Astrocyte (in vitro differentiated cells and primary cell): ENCODE data around the gene TTF1. TPM values are rescaled to one million over a fixed set of nuclear protein-coding genes. Genes with fewer than 3 reads are reported as not detected.

Experiments used
- DNase-seq: peaks from one replicate; pipeline ENCODE4 v3.0.0-alpha.2; 2010; ENCODE audit warnings: low read depth
- FAIRE-seq: peaks from 2 replicates; lab custom pipeline; 2011; peaks lifted over from hg19 to GRCh38; lab: Jason Lieb, UNC
- H2AFZ ChIP-seq: 2 replicates; pipeline ENCODE4 v1.6.0; 2012; ENCODE audit warnings: low read depth, low read length, inconsistent platforms
- H3K27ac ChIP-seq: 2 replicates; pipeline ENCODE4 v1.5.1; 2011; ENCODE audit warnings: low read depth, low read length, inconsistent platforms
- H3K27me3 ChIP-seq: 2 replicates; pipeline ENCODE4 v1.6.0; 2011; ENCODE audit warnings: low read length, inconsistent platforms; ENCODE audit not compliant: insufficient read depth
- H3K36me3 ChIP-seq: 2 replicates; pipeline ENCODE4 v1.5.1; 2011; ENCODE audit warnings: low read length, inconsistent platforms; ENCODE audit not compliant: insufficient read depth
- H3K4me1 ChIP-seq: 2 replicates; pipeline ENCODE4 v1.5.1; 2011; ENCODE audit warnings: low read length, inconsistent platforms; ENCODE audit not compliant: insufficient read depth
- H3K4me2 ChIP-seq: 2 replicates; pipeline ENCODE4 v1.6.0; 2012; ENCODE audit warnings: low read length, inconsistent platforms
- H3K4me3 ChIP-seq: 2 replicates; pipeline ENCODE4 v1.5.1; 2011; ENCODE audit warnings: low read depth, mild to moderate bottlenecking, low read length, inconsistent platforms; ENCODE audit not compliant: insufficient read depth
- H3K79me2 ChIP-seq: 2 replicates; pipeline ENCODE4 v1.6.0; 2012; ENCODE audit warnings: mild to moderate bottlenecking, low read length, inconsistent platforms; ENCODE audit not compliant: insufficient read depth
- H3K9ac ChIP-seq: 2 replicates; pipeline ENCODE4 v1.6.0; 2012; ENCODE audit warnings: mild to moderate bottlenecking, low read length, inconsistent platforms
- H3K9me3 ChIP-seq: 2 replicates; pipeline ENCODE4 v1.5.1; 2012; ENCODE audit warnings: low read depth, mild to moderate bottlenecking, low read length, inconsistent platforms; ENCODE audit not compliant: insufficient read depth
- H4K20me1 ChIP-seq: 2 replicates; pipeline ENCODE4 v1.6.0; 2012; ENCODE audit warnings: low read length, inconsistent platforms; ENCODE audit not compliant: insufficient read depth
- H3K27ac Mint-ChIP-seq: one replicate; pipeline ENCODE4 v1.8.0; 2021; ENCODE audit warnings: mild to moderate bottlenecking, mixed read lengths; ENCODE audit not compliant: unreplicated experiment
- H3K27me3 Mint-ChIP-seq: one replicate; pipeline ENCODE4 v1.8.0; 2021; ENCODE audit warnings: low read depth, mixed read lengths; ENCODE audit not compliant: unreplicated experiment
- H3K36me3 Mint-ChIP-seq: one replicate; pipeline ENCODE4 v1.8.0; 2021; ENCODE audit warnings: low read depth, mixed read lengths; ENCODE audit not compliant: unreplicated experiment
- H3K4me1 Mint-ChIP-seq: one replicate; pipeline ENCODE4 v1.8.0; 2021; ENCODE audit warnings: low read depth, mixed read lengths; ENCODE audit not compliant: unreplicated experiment
- H3K4me3 Mint-ChIP-seq: one replicate; pipeline ENCODE4 v1.8.0; 2021; ENCODE audit warnings: mild to moderate bottlenecking, moderate library complexity, mixed read lengths; ENCODE audit not compliant: unreplicated experiment
- H3K9me3 Mint-ChIP-seq: one replicate; pipeline ENCODE4 v1.8.0; 2021; ENCODE audit warnings: mild to moderate bottlenecking, mixed read lengths; ENCODE audit not compliant: unreplicated experiment
- EZH2 ChIP-seq: IDR thresholded peaks from 2 replicates; pipeline ENCODE4 v1.6.1; 2012; ENCODE audit warnings: mild to moderate bottlenecking, low read length, inconsistent platforms; ENCODE audit not compliant: insufficient read depth
- total RNA-seq: library from RNA; stranded (reverse); gene quantifications from 2 replicates; pipeline ENCODE4 v1.2.1, GENCODE V29; 2021
- TF ChIP-seq, protein P1 (sequence below): IDR thresholded peaks from 2 replicates; pipeline ENCODE4 v1.5.1; 2011; ENCODE audit warnings: low read depth, mild to moderate bottlenecking, inconsistent platforms, low read length, moderate library complexity; ENCODE audit not compliant: insufficient read depth

The TTF1 gene
- total RNA-seq, 1 donor from 2014 or later: 13.2 TPM

DNA sequence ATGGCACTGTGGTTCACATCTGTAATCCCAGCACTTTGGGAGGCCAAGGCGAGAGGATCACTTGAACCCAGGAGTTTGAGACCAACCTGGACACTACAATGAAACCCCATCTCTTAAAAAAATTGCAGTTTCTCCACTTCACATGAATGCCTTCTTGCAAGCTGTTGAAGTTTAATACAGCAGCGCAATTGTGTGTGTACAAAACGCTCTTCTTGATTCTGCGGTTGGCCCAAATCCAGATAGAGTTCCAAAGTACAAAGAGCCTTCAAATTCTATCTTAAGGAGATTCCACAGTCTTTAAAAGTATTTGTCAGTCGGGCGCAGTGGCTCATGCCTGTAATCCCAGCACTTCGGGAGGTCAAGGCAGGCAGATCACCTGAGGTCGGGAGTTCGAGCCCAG is 42.6 kb downstream of the TTF1 start:
- H2AFZ ChIP-seq: no peak overlapping the region
- H3K27me3 Mint-ChIP-seq: no peaks in the 10 kb centered on the region
- H3K27ac Mint-ChIP-seq: no peak overlapping the region
- TF ChIP-seq, protein P1, sequence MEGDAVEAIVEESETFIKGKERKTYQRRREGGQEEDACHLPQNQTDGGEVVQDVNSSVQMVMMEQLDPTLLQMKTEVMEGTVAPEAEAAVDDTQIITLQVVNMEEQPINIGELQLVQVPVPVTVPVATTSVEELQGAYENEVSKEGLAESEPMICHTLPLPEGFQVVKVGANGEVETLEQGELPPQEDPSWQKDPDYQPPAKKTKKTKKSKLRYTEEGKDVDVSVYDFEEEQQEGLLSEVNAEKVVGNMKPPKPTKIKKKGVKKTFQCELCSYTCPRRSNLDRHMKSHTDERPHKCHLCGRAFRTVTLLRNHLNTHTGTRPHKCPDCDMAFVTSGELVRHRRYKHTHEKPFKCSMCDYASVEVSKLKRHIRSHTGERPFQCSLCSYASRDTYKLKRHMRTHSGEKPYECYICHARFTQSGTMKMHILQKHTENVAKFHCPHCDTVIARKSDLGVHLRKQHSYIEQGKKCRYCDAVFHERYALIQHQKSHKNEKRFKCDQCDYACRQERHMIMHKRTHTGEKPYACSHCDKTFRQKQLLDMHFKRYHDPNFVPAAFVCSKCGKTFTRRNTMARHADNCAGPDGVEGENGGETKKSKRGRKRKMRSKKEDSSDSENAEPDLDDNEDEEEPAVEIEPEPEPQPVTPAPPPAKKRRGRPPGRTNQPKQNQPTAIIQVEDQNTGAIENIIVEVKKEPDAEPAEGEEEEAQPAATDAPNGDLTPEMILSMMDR: no peak
- TF ChIP-seq EZH2: no peak
- no peaks in the 10 kb centered on the region for H3K4me1 Mint-ChIP-seq
- H3K4me1 ChIP-seq: no peaks in the 10 kb centered on the region
- H3K79me2 ChIP-seq: no peaks in the 10 kb centered on the region
- H3K9ac ChIP-seq: no peak overlapping the region
- no peak overlapping the region for H3K4me3 ChIP-seq
- no peak for DNase-seq
- H3K9me3 Mint-ChIP-seq: no peaks in the 10 kb centered on the region
- H3K27me3 ChIP-seq: no peaks in the 10 kb centered on the region
- no peaks in the 10 kb centered on the region for H3K9me3 ChIP-seq
- FAIRE-seq: no peak
- no peak overlapping the region for H3K4me2 ChIP-seq
- no peak overlapping the region for H3K27ac ChIP-seq
- H3K4me3 Mint-ChIP-seq: no peak overlapping the region
- no peaks in the 10 kb centered on the region for H3K36me3 ChIP-seq
- no peaks in the 10 kb centered on the region for H4K20me1 ChIP-seq
- no peaks in the 10 kb centered on the region for H3K36me3 Mint-ChIP-seq

DNA sequence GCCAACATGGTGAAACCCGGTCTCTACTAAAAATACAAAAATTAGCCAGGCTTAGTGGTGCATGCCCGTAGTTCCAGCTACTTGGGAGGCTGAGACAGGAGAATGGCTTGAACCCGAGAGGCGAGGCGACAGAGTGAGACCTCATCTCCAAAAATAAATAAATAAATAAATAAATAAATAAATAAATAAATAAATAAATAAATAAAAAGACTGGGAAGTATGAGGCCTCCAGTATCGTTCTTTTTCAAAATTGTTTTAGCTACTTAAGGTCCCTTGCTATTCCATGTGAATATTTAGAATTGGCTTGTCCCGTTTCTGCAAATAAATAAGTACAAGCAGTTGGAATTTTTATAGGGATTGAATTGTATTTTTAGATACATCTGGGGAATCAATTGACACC is 48.9 kb downstream of the TTF1 start:
- no peak overlapping the region for H2AFZ ChIP-seq
- no peak overlapping the region for H3K9ac ChIP-seq
- Mint-ChIP-seq H3K36me3 (peaks cover 4% of the 10 kb centered on the region), H3K9me3 (no peaks in the 10 kb centered on the region), H3K27me3 (no peaks in the 10 kb centered on the region), H3K4me1 (peaks cover 8% of the 10 kb centered on the region), H3K4me3 (no peak overlapping the region), H3K27ac (no peak overlapping the region)
- FAIRE-seq (no peak), DNase-seq (no peak)
- H3K4me2 ChIP-seq: no peak overlapping the region
- peaks cover 12% of the 10 kb centered on the region for H3K4me1 ChIP-seq
- H3K27ac ChIP-seq: no peak overlapping the region
- no peaks in the 10 kb centered on the region for H3K9me3 ChIP-seq
- peaks cover 13% of the 10 kb centered on the region for H4K20me1 ChIP-seq
- H3K27me3 ChIP-seq: no peaks in the 10 kb centered on the region
- H3K79me2 ChIP-seq: peaks cover 20% of the 10 kb centered on the region
- TF ChIP-seq, protein P1: no peak
- TF ChIP-seq EZH2: no peak
- no peak overlapping the region for H3K4me3 ChIP-seq
- peaks cover 3% of the 10 kb centered on the region for H3K36me3 ChIP-seq

DNA sequence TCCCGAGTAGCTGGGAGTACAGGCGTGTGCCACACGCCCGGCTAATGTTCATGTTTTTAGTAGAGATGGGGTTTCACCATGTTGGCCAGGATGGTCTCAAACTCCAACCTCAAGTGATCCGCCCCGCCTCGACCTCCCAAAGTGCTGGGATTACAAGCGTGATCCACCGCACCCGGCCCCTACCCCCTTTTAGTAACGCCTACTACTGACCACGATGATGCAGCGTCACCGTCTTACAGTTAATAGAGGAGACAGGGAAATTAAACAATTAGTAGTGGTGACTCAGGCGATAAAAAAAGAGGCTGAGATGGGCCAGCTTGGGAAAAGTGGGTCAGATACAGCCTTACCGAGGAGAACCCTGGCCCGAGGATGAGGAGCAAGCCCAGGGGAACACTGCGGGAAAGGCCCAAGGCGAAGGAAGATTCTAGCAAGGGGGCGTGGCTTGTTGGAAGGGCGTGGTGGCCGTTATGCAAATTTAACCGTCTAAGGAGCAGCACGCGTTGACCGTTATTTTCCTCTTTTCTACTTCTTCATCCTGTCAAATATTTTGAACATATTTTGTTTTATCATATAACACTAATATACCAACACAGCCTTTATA is 50.2 kb downstream of the TTF1 start:
- Histone ChIP-seq H3K4me2 (no peak overlapping the region), H3K27me3 (no peaks in the 10 kb centered on the region), H3K4me3 (no peak overlapping the region), H2AFZ (no peak overlapping the region), H4K20me1 (peaks cover 26% of the 10 kb centered on the region), H3K4me1 (peaks cover 12% of the 10 kb centered on the region), H3K27ac (no peak overlapping the region), H3K36me3 (peaks cover 15% of the 10 kb centered on the region), H3K9ac (no peak overlapping the region), H3K9me3 (no peaks in the 10 kb centered on the region), H3K79me2 (peaks cover 33% of the 10 kb centered on the region)
- FAIRE-seq (no peak), DNase-seq (no peak)
- Mint-ChIP-seq H3K27me3 (no peaks in the 10 kb centered on the region), H3K27ac (no peak overlapping the region), H3K36me3 (peaks cover 6% of the 10 kb centered on the region), H3K9me3 (no peaks in the 10 kb centered on the region), H3K4me1 (peaks cover 14% of the 10 kb centered on the region), H3K4me3 (peak overlapping the region; percentile 41)
- TF ChIP-seq, protein P1: no peak
- no peak for TF ChIP-seq EZH2
